ENCODE results near the gene ST3GAL5.
A peak's percentile ranks its signal among the peaks of the same experiment; 100 is the strongest.
"Not testable (repeated sequence)": the region's sequence is repeated elsewhere in the genome, so short reads cannot be mapped to it uniquely, and the experiment has no call there.

The ST3GAL5 gene

GRCh38 chr2:85890522-85891176 is 1.9 kb upstream of the ST3GAL5 start:
- H3K9me3 ChIP-seq (ENCODE audit: low read depth, low read length) = no peaks in the 10 kb centered on the region
- TF ChIP-seq EZH2 (IDR thresholded peaks at IDR 0.05) = no peak
- TF ChIP-seq POLR2AphosphoS5 (IDR thresholded peaks at IDR 0.05; ENCODE audit: borderline replicate concordance, low read depth, low read length) = no peak
- H3K4me3 ChIP-seq = no peak overlapping the region
- no peaks in the 10 kb centered on the region for H3K36me3 ChIP-seq (ENCODE audit: insufficient read depth, low read length)
- no peak for DNase-seq (ENCODE audit: low read depth, low spot score)
- H3K27ac ChIP-seq = no peak overlapping the region
- no peak overlapping the region for H3K9ac ChIP-seq (ENCODE audit: insufficient read length)

DNA sequence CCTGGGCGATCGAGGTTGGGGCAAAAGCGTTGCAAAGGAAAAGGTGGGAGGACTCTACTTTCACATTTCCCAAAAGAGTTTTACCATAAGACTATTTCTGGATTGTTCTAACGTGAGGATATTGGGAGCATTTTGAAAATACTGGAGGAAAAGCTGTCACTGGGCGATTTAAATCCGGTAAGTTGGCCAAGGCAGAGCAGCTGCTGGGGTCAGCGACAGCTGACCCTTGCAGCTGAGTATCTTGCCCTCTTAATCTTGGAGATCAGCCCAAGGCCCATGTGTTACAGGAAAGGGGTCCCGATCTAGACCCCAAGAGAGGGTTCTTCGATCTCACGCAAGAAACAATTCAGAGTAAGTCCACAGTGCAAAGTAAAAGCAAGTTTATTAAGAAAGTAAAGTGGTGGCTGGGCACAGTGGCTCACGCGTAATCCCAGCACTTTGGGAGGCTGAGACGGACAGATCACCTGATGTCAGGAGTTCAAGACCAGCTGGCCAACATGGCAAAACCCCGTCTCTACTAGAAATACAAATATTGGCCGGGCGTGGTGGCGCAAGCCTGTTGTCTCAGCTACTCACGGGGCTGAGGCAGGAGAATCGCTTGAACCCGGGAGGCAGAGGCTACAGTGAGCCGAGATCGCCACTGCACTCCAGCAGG is 964 bp upstream of the ST3GAL5 start:
- Histone ChIP-seq H3K9ac (ENCODE audit: insufficient read length) (peak overlapping the region; percentile 61), H3K4me3 (peak overlapping the region; percentile 78), H3K9me3 (ENCODE audit: low read depth, low read length) (no peaks in the 10 kb centered on the region), H3K36me3 (ENCODE audit: insufficient read depth, low read length) (no peaks in the 10 kb centered on the region), H3K27ac (no peak overlapping the region)
- TF ChIP-seq POLR2AphosphoS5 (IDR thresholded peaks at IDR 0.05; ENCODE audit: borderline replicate concordance, low read depth, low read length) = no peak
- no peak for TF ChIP-seq FOXP2 (optimal IDR thresholded peaks at IDR 0.05; ENCODE audit: control extremely low read depth, extremely low read length, insufficient read depth)
- TF ChIP-seq EZH2 (IDR thresholded peaks at IDR 0.05) = no peak
- DNase-seq (ENCODE audit: low read depth, low spot score) = no peak

- no peaks in the 10 kb centered on the region for H3K9me3 ChIP-seq (ENCODE audit: low read depth, low read length)
- peak overlapping the region; percentile 68 for H3K9ac ChIP-seq (ENCODE audit: insufficient read length)
- H3K36me3 ChIP-seq (ENCODE audit: insufficient read depth, low read length) = no peaks in the 10 kb centered on the region
- no peak for TF ChIP-seq FOXP2 (optimal IDR thresholded peaks at IDR 0.05; ENCODE audit: control extremely low read depth, extremely low read length, insufficient read depth)
- no peak for TF ChIP-seq POLR2AphosphoS5 (IDR thresholded peaks at IDR 0.05; ENCODE audit: borderline replicate concordance, low read depth, low read length)
- no peak for TF ChIP-seq EZH2 (IDR thresholded peaks at IDR 0.05)
- peak overlapping the region; percentile 78 for H3K4me3 ChIP-seq
- DNase-seq (ENCODE audit: low read depth, low spot score) = no peak
- no peak overlapping the region for H3K27ac ChIP-seq
Observed at GRCh38 chr2:85888020-85888683, 638 bp downstream of the ST3GAL5 start.

- Histone ChIP-seq H3K36me3 (ENCODE audit: insufficient read depth, low read length) (no peaks in the 10 kb centered on the region), H3K9ac (ENCODE audit: insufficient read length) (peak overlapping the region; percentile 68), H3K27ac (peak overlapping the region; percentile 34; the same call in 1 of the 2 replicates), H3K4me3 (peak overlapping the region; percentile 78), H3K9me3 (ENCODE audit: low read depth, low read length) (no peaks in the 10 kb centered on the region)
- no peak for TF ChIP-seq EZH2 (IDR thresholded peaks at IDR 0.05)
- no peak for TF ChIP-seq POLR2AphosphoS5 (IDR thresholded peaks at IDR 0.05; ENCODE audit: borderline replicate concordance, low read depth, low read length)
- no peak for DNase-seq (ENCODE audit: low read depth, low spot score)
Observed at GRCh38 chr2:85887566-85888019, 1.2 kb downstream of the ST3GAL5 start.

DNA sequence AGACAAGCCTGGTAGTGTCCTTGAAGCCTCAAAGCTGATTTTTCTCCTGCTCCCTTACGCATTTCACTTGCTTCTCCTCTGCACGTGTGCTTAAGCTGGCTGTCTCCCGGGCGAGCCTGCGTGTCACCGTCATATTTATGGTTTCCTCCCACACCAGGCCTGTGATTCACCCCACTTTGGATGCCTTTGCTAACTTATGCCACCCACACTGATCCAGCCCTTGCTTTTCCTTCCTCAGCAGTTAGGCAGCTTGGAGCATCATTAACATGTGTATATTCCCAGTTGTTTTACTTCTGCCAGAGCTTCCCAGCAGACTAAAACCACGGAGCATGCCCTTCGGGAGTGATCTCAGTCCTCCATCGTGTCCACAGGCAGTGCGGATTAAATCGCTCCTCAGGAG is 2.2 kb downstream of the ST3GAL5 start:
- TF ChIP-seq FOXP2 (optimal IDR thresholded peaks at IDR 0.05; ENCODE audit: control extremely low read depth, extremely low read length, insufficient read depth) = no peak
- no peak for TF ChIP-seq EZH2 (IDR thresholded peaks at IDR 0.05)
- no peak for TF ChIP-seq POLR2AphosphoS5 (IDR thresholded peaks at IDR 0.05; ENCODE audit: borderline replicate concordance, low read depth, low read length)
- H3K9me3 ChIP-seq (ENCODE audit: low read depth, low read length) = no peaks in the 10 kb centered on the region
- H3K4me3 ChIP-seq = peak overlapping the region; percentile 78
- peak overlapping the region; percentile 19 for H3K9ac ChIP-seq (ENCODE audit: insufficient read length)
- H3K36me3 ChIP-seq (ENCODE audit: insufficient read depth, low read length) = no peaks in the 10 kb centered on the region; the same call in 1 of the 2 replicates
- no peak for DNase-seq (ENCODE audit: low read depth, low spot score)
- peak overlapping the region; percentile 34; the same call in 1 of the 2 replicates for H3K27ac ChIP-seq

DNA sequence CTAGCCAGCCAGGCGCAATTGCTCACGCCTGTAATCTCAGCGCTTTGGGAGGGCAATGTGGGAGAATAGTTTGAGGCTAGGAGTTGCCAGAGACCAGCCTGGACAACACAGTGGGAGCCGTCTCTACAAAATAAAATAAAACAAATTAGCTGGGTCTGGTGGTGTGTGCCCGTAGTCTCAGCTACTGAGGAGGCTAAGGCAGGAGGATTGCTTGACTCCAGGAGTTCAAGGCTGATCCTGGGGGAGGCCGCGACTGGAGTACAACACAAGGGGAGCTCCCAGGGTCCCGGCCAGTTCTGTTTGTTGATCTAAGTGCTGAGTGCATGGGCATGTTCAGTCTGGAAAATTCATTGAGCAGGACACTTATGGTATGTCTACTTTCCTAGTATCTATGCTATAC is 2.6 kb downstream of the ST3GAL5 start:
- Histone ChIP-seq H3K9me3 (ENCODE audit: low read depth, low read length) (no peaks in the 10 kb centered on the region), H3K36me3 (ENCODE audit: insufficient read depth, low read length) (no peaks in the 10 kb centered on the region; the same call in 1 of the 2 replicates), H3K4me3 (peak overlapping the region; percentile 78; the same call in 1 of the 2 replicates), H3K27ac (no peak overlapping the region), H3K9ac (ENCODE audit: insufficient read length) (no peak overlapping the region)
- no peak for DNase-seq (ENCODE audit: low read depth, low spot score)
- no peak for TF ChIP-seq POLR2AphosphoS5 (IDR thresholded peaks at IDR 0.05; ENCODE audit: borderline replicate concordance, low read depth, low read length)
- TF ChIP-seq EZH2 (IDR thresholded peaks at IDR 0.05) = no peak
- TF ChIP-seq FOXP2 (optimal IDR thresholded peaks at IDR 0.05; ENCODE audit: control extremely low read depth, extremely low read length, insufficient read depth) = no peak

- DNase-seq (ENCODE audit: low read depth, low spot score); H3K4me3 ChIP-seq; H3K36me3 ChIP-seq (ENCODE audit: insufficient read depth, low read length); H3K9ac ChIP-seq (ENCODE audit: insufficient read length); H3K27ac ChIP-seq; H3K9me3 ChIP-seq (ENCODE audit: low read depth, low read length): not testable (repeated sequence)
Observed at GRCh38 chr2:85881781-85882180, 7.0 kb downstream of the ST3GAL5 start.

- H3K27ac ChIP-seq; H3K36me3 ChIP-seq (ENCODE audit: insufficient read depth, low read length); DNase-seq (ENCODE audit: low read depth, low spot score); H3K9ac ChIP-seq (ENCODE audit: insufficient read length); H3K9me3 ChIP-seq (ENCODE audit: low read depth, low read length); H3K4me3 ChIP-seq: not testable (repeated sequence)
Observed at GRCh38 chr2:85880716-85881328, 8.0 kb downstream of the ST3GAL5 start.

All from SK-N-MC (cell line).